DOHH2 (cell line): ENCODE data around the gene SMYD2.

Source experiments
- EZH2phosphoT487 ChIP-seq: fragments of 200-600 bp; sonication (generic); IDR thresholded peaks from 2 replicates; pipeline ENCODE4 v1.6.1; 2017; ENCODE audit warnings: borderline replicate concordance, mild to moderate bottlenecking, antibody characterized with exemption, low read length, moderate library complexity, mixed read lengths
- TF ChIP-seq, protein P1 (sequence below): fragments of 200-600 bp; sonication (generic); IDR thresholded peaks from one replicate; pipeline ENCODE4 v1.5.1; 2014; ENCODE audit warnings: antibody characterized with exemption, mild to moderate bottlenecking, low read depth, low read length; ENCODE audit not compliant: poor library complexity, severe bottlenecking

DNA sequence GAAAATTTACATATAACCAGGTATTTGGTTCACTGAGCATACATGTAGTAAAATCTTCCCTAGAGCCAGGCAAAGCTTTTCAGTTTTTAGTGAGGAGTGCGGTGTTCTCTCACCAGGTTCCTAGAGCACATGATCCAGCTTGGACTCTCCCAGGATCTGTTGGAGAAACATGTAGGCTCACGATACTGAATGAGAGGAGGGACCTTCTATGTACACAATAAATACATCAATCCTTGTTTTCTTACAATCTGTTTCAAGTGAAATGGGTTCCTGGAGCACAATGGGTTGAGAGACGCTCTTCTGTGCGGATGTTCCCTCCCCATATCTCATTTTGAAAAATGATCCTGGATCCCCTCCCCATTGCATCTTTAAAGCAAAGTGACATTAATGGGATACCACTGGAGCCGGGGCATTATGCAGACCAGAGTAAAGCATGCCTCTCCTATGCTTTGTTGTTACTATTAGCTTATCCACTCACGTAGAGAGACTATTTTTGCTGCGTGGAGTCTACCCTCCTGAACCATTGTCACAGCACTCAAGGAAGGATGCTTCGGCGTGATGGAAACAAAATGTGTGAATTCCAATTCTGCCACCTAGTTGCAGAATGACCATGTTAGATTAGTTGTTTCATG is 19.3 kb downstream of the SMYD2 start:
- TF ChIP-seq EZH2phosphoT487: no peak
- TF ChIP-seq, protein P1, sequence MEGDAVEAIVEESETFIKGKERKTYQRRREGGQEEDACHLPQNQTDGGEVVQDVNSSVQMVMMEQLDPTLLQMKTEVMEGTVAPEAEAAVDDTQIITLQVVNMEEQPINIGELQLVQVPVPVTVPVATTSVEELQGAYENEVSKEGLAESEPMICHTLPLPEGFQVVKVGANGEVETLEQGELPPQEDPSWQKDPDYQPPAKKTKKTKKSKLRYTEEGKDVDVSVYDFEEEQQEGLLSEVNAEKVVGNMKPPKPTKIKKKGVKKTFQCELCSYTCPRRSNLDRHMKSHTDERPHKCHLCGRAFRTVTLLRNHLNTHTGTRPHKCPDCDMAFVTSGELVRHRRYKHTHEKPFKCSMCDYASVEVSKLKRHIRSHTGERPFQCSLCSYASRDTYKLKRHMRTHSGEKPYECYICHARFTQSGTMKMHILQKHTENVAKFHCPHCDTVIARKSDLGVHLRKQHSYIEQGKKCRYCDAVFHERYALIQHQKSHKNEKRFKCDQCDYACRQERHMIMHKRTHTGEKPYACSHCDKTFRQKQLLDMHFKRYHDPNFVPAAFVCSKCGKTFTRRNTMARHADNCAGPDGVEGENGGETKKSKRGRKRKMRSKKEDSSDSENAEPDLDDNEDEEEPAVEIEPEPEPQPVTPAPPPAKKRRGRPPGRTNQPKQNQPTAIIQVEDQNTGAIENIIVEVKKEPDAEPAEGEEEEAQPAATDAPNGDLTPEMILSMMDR: no peak
